LHCN-M2 (cell line): Measurements from ENCODE around the gene ATP1A2. TPM values are rescaled to one million over a fixed set of nuclear protein-coding genes. Genes with fewer than 3 reads are reported as not detected.
A peak's percentile ranks its signal among the peaks of the same experiment; 100 is the strongest.
"Not testable (repeated sequence)": the region's sequence is repeated elsewhere in the genome, so short reads cannot be mapped to it uniquely, and the experiment has no call there.

Experiments
- DNase-seq: peaks from one replicate; pipeline ENCODE4 v3.0.0-alpha.2; 2012; ENCODE audit warnings: low read depth
- total RNA-seq: library from RNA; depleted of rRNA; stranded (reverse); fragments of >200 nt; gene quantifications from 2 replicates; pipeline ENCODE4 v1.2.3, GENCODE V29; 2014

ATP1A2 gene
- total RNA-seq, 1 experiment from 2014 or later: 1.4 TPM

DNA sequence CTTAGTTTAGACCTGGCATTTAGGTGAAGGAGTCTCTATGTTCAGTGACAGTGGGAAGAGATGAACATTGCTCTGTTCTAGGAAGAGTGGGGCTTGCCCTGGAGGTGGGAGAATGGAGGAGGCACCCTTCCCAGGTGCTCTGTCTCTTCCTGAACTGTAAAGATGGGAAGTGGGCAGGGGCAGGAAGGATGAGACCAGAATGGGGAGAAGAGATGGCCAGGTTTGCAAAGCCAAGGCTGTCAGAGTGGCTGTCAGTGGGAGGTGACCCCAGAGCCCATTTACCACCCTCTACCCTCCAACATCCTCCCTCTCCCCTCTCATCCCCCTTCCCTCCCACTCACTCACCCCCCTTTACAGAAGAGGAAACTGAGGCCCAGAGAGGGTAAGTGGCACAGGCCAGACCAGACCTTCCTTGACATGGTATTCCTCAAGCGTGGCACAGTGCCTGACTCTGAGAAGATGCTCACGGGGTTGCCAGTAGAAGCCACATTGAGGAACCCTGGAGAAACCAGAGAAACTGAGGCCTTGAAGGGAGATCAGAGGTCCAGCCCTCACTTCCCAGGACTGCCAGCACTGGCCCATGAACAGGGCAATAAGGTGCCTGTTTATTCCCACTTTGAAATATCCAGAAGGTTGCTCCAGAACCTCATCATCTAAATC is 15.7 kb upstream of the ATP1A2 start:
- no peak for DNase-seq

DNA sequence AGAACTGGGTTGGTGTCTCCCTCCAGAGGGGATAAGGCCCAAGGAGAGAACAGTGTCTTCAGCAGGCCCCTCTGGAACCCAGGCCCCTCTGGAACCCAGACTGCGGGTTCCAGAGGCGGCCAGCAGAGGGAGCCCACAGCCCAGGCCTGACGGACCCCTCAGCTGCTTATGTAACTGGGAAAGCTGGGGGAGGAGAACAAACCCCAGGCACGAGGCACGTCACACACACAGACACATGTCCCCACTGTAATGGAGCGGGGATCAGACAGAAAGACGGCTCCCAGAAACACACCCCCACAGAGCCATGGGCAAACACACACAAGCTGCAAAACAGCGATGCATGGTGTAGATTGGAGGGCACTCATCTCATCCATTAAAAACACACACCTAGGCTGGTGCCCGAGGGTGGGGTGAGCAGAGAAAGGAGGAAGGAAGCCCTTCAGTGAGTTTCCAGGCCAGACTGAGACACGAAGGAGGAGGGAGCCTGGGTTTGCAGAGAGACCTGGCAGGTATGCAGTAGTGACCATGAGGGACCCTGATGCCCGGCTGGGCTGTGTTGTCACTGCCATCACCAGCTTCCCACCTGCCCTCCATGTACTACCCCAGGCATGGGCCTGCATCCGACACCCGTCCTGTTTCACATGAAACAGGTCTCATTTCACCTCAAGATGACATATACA is 14.4 kb upstream of the ATP1A2 start:
- peak; percentile 66 for DNase-seq

DNA sequence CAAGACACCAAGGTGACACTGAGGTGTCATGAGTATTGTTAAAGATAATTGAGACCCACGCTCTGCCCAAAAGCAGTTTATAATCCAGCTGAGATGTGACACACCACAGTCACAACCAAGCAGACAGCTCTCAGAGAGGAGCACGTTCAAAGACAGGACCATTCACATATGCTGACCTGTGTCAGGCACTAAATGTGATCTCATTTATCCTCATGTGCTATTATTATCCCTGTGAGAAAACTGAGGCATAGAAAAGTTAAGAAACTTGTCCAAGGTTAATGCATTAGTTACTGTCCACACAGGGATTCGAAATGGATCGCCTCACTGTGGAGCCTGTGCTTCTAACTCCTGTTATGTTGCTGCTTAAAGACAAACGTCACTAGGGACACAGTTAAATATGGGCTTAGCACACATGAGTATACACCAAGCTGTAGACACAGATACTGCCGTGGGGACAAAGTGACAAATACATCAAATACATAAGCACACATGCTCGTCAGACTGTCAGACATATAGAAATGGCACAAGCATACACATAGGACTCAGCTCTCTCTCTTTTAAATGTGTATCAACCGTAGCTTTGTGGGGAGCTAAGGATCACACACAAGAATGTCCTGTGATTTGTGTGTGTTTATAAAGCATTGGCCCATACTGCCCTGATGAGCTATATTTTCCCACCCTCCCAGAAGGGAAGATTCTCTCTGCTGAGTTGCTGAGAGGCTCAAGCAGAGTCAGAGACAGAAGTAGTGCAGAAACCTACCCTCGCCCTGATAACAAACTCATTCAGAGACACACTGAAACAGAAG is 13.6 kb upstream of the ATP1A2 start:
- no peak for DNase-seq

DNA sequence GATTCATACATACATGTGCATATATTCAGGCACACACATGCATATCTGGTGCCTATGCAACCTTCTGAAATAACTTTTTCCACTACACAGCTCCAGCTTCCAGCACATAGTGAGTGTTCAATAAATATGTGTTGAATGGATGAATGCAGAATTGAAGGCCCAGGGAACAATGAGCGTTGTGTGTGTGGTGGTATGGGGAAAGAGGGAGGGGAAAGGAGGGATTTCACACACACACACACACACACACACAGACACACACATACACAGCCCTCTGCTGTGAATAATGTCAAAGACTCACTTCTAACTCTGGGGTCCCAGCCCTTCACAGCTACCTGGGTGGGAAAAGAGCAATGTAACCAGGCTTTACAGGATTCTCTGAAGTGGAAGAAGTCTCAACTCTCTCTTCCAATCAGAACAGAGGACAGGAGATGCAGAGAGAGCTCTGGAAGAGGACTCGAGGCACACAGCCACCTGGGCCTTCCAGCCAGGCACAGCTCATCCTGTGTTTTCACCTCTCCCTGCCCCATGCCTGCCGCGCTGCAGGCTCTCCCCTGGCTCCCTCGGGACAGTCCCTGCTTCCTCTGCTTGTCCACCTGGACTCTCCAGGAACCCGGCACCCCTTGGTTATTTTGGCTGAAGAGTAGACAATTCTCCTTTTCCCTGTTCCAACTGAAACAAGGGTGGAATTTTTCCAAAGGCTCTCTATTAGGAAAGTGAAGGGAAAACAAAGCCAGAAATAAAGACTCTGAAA is 11.7 kb upstream of the ATP1A2 start:
- DNase-seq: no peak

DNA sequence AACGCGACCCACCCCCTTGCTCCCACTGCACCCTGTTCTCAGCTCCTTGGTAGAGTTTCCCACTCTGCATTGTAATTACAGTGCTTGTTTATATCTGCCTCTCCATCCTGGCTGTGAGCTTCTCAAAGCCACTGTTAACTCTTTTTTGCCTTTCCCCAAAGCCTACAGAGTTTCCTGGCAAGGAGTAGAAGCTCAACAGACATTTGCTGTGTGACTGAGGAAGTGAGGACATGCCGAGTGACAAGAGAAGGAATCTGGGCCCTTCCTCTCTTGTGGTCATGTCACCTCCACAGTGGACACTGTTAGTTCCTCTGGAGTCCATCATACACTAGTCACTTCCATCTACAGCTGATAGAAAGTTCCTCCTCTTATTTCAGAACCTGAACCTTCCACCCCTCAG is 11.1 kb upstream of the ATP1A2 start:
- DNase-seq: no peak

DNA sequence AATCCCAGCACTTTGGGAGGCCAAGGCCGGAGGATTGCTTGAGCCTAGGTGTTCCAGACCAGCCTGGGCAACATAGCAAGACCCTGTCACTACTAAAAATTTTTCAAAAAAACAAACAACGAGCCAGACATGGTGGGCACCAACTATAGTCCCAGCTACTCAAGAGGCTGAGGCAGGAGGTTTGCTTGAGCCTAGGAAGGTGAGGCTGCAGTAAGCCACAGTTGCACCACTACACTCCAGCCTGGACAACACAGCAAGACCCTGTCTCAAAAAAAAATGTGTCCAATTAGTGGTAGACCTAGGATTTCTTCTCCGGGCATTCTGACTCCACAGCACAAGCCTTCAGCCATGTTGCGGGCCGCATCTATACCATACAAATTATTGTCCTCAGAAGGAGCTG is 10.4 kb upstream of the ATP1A2 start:
- DNase-seq: no peak

DNA sequence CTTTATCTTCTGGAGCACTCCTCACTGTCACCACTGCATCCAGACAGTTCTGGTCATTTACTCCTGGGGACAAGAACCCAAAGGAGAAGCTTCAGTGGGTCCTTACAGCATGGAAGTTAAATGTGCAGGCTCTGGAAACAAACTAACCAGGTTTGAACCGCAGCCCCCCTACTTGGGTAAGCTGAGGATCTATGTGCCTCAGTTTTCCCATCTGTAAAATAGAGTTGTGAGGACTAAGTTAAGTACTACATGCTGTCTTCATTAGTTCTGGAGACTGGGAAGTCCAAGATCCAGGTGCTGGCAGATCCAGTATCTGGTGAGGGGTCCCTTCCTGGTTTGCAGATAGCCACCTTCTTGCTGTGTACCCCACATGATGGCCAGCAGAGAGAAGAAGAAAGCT is 8.0 kb upstream of the ATP1A2 start:
- no peak for DNase-seq

DNA sequence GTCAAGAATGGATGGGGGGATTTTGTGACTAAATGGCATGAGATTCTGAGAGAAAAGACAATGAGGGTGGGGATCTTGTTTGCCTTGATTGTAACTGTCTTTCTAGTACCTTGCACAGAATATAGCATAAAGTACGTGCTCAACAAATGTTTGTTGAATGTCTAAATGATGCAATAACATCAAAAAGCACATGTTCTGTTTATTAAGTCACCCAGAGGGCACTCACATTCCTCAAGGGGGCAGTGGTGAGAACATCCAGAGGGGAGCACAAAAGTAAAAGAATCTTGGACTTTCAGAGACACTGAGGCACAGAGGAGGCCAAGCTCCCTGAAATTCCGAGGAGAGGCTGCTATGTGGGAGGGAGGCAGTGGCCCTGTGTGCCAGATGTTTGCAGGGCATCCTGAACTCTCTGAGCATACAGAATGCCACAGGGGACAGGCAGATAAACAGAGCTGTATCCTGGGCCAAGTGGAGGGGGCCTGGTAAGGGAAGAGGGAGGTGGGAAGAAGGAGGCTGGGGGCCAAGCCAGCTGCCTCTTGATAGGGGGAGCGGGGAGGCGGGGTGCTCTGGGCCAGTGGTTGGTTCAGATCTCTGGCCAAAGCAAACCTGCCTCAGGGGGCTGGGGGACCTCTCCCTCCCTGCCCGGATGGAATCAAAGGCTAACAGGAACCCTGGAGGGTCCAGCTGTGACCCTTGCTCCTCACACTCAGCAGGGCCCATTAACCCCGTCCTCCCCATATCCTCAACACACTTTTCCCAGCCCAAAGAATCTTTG is 6.5 kb upstream of the ATP1A2 start:
- peak; percentile 68 for DNase-seq

DNA sequence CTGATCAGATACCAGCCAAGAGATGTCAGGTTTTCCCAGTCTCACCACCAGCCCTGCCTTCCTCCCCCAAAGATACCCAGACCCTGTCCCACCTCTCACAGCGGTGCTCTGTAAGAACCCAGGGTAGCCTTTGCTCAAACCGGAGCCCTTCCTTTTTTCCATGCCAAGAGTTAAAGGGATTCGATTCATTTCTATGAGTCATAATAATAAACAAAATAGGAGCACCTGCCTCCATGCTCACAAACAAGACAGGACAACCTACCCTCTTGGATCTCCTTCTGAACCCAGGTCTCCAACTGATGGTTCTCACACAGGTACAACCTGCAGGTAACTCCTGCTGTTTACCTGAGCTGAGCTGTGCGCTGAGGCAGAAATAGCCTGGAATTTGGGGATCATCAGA is 5.9 kb upstream of the ATP1A2 start:
- no peak for DNase-seq

DNA sequence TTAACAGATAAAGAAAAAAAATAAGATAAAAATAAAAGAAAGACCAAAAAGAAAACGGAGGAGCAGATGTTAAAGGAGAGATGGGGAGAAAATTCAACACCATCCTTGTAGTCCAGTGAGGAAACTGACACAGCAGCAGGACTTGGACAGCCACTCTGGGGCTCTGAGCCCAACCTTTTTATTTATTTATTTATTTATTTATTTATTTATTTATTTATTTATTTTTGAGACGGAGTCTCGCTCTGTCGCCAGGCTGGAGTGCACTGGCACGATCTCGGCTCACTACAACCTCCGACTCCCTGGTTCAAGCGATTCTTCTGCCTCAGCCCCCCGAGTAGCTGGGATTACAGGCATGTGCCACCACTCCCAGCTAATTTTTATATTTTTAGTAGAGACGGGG is 4.1 kb upstream of the ATP1A2 start:
- DNase-seq: not testable (repeated sequence)

DNA sequence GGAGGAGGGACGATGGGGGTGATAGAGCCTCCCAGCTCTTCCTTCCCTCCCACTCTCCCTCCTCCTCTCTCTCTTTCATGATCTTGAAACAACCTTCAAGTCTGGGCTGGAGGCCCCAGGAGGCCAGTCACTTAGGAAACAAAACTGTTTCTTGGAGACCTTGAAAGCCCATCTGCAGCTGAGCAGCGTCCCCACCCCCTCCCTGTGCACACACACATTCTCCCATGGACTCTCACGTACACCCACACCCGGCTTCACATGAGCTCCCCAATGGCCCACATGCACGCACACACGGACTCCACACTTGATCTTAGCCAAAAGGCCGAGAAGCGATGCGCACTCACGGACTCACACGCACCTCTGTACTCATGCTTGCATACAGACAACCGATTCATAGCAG is 3.2 kb upstream of the ATP1A2 start:
- no peak for DNase-seq

DNA sequence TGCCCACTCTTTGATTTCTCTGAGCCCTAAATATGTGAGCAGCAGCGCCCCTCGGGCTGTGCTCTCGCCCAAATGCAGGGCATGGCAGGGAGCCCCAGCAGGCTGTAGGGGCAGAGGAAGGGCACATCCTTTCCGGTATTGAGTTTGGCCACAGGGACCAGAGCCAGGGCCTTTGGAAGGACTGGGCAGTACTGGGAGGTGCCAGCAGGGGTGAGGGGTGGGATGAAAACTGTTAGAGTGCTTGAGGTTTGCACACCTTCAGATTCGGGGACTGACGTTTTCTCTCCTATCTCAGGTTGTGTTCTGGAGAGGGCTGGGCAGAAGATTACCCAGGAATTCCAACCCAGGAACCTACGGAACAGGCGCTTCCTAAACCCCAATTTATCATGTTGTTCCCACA is 2.2 kb upstream of the ATP1A2 start:
- no peak for DNase-seq

DNA sequence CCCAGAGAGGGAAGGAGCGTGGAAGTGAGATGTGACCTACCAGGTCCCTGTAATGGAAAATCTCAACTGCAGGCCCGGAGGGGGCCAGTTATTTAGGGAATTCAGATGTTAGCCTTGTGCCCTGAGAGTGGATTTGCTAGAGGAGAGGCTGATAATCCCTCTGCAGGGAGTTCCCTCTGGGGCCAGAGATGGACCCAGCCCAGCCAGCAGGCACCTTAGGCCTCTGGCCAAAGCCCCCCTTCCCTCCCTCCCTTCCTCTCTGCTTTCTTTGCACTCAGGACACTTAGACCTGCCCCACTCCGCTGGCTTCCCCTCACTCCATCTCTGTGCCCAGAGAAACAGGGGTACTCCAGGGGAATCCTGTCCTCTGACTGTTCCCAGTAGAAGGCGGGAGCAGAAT is 1.5 kb upstream of the ATP1A2 start:
- no peak for DNase-seq

DNA sequence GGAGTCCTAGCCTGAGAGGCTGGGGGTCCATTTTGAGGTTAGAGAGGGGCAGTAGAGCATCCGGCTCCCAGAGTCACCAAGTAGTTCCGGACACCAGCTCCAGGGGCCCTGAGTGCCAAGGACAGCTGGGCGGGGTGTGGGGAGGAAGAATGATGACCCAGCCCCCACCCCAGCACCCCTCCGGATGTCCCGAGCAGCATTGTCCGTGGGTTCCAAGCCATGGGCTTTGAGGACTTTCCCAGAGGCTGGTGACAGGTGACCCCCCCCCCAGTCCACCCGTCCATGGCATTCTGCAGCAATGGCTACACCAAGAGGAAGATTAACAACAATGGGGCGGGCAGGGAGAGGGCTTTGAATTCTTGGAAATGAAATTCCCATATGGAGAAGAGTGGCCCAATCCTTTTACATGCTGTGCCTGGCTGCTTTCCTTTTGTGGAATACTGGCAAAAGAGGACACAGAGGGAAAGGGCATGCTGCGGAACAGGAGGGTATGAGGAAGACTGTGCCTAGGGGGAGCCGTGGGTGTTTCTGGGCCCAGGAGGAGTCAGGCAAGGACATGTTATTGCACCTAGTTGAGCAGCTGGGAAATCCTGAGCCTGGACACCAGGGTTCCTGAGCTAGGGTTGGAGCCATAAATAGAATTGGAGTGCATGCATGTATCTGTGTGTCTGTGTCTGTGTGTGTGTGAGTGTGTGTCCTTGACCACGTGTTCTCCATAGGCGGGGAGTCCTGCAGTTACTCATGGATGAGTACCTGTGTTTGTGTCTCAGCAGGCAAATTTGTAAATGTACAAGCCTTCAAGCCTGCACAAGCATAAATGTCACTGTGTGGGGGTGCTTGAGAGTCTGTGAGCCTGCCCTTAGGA is 956 bp downstream of the ATP1A2 start:
- DNase-seq: peak; percentile 58

DNA sequence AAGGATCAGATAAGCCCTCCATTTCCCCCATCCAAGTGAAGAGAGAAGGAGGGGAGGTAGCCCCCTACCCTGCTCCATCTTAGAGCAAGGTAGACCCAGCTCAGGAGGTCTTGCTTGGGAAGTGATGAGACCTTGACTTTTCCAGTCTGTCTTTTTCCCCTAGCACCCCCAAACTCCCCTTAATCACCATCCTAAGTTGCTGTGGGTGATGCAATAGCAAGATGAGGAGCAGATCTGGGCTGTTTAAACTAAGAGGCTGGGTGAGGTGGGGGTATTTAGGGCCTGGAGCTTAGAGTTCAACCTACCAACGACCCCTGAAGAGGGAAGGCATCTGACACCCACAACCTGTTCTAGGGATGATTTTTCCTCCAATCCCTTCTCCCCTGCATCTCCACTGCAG is 1.7 kb downstream of the ATP1A2 start:
- DNase-seq: no peak

DNA sequence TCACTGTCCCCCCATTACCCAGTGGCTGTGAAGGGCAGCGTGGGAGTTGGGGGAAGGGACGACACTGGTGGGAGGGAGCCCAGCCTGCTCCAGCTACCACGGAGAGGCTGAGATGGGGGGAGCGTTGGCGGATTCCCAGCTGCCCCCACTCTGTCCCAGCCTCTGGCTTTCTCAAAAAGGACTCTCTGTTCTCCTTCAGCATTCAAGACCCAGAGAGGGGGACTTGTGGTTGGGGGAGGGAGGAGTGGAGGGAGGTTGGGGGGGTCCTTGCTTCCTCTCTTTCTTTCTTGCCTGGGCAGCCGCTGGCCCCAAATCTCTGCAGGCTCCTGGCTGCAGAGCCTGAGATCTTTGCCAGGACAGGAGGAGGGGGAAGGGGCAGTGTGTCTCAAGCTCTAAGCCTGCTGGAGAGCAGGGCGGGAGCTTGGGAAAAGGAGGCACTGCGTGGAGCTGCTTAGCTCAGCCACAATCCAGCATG is 2.2 kb downstream of the ATP1A2 start:
- DNase-seq: peak; percentile 14

DNA sequence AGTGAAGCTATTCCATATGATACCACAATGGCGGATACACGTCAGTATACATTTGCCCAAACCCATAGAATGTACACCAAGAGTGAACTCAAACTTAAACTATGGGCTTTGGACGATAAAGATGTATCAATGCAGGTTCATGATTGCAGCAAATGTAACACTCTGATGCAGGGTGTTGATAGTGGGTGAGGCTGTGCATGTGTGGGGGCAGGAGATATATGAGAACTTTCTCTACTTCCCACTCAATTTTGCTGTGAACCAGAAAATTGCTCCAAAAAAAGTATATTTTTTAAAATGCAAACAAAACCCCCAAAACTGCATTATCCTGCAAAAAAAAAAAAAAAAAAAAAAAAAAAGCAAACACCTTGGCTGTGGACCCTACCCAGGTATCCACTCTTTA is 3.4 kb downstream of the ATP1A2 start:
- DNase-seq: no peak

DNA sequence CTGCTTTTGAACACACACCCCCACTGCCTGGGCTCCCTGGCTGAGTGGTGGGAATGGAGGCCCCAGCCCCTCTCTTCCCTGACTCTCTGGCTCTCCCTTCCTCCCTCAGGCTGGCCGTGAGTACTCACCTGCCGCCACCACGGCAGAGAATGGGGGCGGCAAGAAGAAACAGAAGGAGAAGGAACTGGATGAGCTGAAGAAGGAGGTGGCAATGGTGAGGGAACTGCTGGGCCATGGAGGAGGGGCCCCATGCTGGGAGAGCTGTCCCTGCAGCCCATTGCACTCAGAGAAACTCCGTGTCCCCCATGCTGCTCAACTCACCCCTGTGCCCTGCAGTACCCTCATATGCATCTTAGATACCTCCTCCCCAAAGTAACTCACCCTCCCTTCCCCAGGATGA is 5.2 kb downstream of the ATP1A2 start:
- DNase-seq: no peak

DNA sequence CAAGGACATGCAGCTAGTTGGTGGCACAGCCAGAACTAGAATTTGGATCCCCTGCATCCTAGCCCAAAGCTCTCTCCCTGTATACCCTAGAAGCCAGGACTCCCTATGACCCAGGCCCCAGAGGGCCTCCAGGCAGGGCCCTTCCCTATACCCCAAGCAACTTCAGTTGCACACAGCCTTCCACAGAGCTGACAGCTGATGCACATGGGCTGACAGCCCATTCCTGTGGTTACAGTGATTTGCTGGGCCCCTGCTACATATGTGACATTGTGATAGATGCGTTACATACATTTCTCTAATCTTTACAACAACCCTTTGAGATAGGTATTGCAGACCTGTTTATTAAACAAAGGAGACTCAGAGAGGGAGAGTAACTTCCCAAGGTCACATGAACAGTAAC is 5.8 kb downstream of the ATP1A2 start:
- no peak for DNase-seq

DNA sequence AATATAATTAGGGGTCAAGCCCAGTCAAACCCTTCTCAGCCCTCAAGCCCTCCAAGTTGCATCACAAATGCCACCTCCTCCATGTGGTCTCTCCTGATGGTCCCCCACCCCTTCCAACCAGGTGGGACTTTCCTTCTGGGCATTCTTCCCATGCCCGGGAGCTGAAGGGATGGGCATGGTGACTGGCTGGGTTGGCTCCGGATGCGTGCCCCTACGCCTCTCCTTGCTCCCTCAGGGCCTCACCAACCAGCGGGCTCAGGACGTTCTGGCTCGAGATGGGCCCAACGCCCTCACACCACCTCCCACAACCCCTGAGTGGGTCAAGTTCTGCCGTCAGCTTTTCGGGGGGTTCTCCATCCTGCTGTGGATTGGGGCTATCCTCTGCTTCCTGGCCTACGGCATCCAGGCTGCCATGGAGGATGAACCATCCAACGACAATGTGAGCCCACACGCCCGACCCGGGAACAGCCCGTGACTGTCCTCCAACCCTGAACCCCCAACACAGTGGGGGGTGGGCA is 7.5 kb downstream of the ATP1A2 start:
- no peak for DNase-seq
